ENCODE results near the gene HSPA12B. TPM values are rescaled to one million over a fixed set of nuclear protein-coding genes. Genes with fewer than 3 reads are reported as not detected.
A peak's percentile ranks its signal among the peaks of the same experiment; 100 is the strongest.

HSPA12B gene
- total and polyA plus RNA-seq, 2 donors from 2014 or later = 8.7 to 18.9 TPM

DNA sequence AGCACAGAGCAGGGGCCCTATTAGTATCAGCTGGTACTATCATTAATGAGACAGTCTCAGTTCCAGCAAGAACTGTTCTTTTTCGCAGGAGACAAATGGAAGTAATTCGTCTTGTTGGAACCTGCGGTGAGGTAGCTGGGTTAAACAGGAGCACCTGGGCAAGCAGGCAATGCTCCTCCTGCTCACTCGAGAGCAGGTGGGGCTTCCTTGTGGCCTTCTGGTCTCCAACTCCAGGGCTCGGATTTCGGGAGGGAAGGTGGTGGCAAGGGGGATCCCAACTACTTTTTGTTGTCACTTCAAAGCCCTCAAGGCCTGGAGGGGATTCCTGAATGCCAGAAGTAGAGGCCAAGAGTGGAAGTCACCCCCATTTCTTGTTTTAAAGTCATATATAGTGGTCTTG is 50.1 kb downstream of the HSPA12B start:
- intact Hi-C loops (cut with DNase I) = no loop called here
- H3K27me3 ChIP-seq (ENCODE audit: control insufficient read depth, insufficient read depth, low read length) = no peaks in the 10 kb centered on the region
- H3K36me3 ChIP-seq (ENCODE audit: control insufficient read depth in 2 of 3, insufficient read depth in 3 of 3, low read length in 3 of 3) = no peaks in the 10 kb centered on the region
- FAIRE-seq = no peak
- no peak overlapping the region for H3K9ac ChIP-seq (ENCODE audit: low read length in 3 of 3)
- no peak overlapping the region for H3K4me3 ChIP-seq (ENCODE audit: low read length in 3 of 3)
- DNase-seq = peak in 1 of 5 donors; percentile 39
- no peak overlapping the region for H3K27ac ChIP-seq (ENCODE audit: low read depth in 2 of 2, low read length in 2 of 2)
- TF ChIP-seq, protein P1, sequence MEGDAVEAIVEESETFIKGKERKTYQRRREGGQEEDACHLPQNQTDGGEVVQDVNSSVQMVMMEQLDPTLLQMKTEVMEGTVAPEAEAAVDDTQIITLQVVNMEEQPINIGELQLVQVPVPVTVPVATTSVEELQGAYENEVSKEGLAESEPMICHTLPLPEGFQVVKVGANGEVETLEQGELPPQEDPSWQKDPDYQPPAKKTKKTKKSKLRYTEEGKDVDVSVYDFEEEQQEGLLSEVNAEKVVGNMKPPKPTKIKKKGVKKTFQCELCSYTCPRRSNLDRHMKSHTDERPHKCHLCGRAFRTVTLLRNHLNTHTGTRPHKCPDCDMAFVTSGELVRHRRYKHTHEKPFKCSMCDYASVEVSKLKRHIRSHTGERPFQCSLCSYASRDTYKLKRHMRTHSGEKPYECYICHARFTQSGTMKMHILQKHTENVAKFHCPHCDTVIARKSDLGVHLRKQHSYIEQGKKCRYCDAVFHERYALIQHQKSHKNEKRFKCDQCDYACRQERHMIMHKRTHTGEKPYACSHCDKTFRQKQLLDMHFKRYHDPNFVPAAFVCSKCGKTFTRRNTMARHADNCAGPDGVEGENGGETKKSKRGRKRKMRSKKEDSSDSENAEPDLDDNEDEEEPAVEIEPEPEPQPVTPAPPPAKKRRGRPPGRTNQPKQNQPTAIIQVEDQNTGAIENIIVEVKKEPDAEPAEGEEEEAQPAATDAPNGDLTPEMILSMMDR (IDR thresholded peaks at IDR 0.05; ENCODE audit: borderline replicate concordance, extremely low read depth, insufficient read depth) = no peak
- H3K9me3 ChIP-seq (ENCODE audit: control insufficient read depth in 2 of 3, insufficient read depth in 1 of 3, low read length in 3 of 3) = no peaks in the 10 kb centered on the region
- H3K4me1 ChIP-seq (ENCODE audit: control insufficient read depth in 2 of 3, insufficient read depth in 2 of 3, low read depth in 1 of 3, low read length in 3 of 3) = peaks cover 0 to 32% (median 9%) of the 10 kb centered on the region in 3 donors

DNA sequence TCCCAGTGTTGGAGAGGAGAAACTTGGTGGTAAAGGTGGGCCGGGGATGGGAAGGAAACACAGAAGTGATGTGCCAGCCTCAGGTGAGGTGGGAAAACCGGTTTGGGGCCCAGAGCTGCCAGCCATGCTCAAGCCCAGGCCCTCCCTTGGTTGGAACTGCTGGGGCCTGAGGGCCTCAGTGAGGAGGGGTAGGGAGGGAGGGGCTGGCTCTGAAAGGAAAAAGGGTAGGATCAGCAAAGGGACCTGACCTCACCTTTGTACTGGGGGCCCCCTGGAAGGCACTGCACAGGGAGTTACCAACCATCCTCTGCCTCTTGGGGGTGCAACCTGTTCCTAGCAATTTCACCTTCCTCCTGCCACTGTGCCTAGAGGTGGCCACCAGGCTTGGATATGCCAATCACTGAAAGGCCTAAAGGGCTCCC is 50.6 kb downstream of the HSPA12B start:
- Histone ChIP-seq H3K4me3 (ENCODE audit: low read length in 3 of 3) (no peak overlapping the region), H3K27ac (ENCODE audit: low read depth in 2 of 2, low read length in 2 of 2) (no peak overlapping the region), H3K4me1 (ENCODE audit: control insufficient read depth in 2 of 3, insufficient read depth in 2 of 3, low read depth in 1 of 3, low read length in 3 of 3) (peaks cover 0 to 27% (median 9%) of the 10 kb centered on the region in 3 donors), H3K9ac (ENCODE audit: low read length in 3 of 3) (peak overlapping the region in 1 of 3 donors; percentile 19), H3K27me3 (ENCODE audit: control insufficient read depth, insufficient read depth, low read length) (no peaks in the 10 kb centered on the region), H3K36me3 (ENCODE audit: control insufficient read depth in 2 of 3, insufficient read depth in 3 of 3, low read length in 3 of 3) (no peaks in the 10 kb centered on the region), H3K9me3 (ENCODE audit: control insufficient read depth in 2 of 3, insufficient read depth in 1 of 3, low read length in 3 of 3) (no peaks in the 10 kb centered on the region)
- FAIRE-seq (no peak), DNase-seq (peak in 4 of 5 donors; percentile 50 to 67 (median 62))
- TF ChIP-seq, protein P1 (IDR thresholded peaks at IDR 0.05; ENCODE audit: borderline replicate concordance, extremely low read depth, insufficient read depth) = no peak
- intact Hi-C loops (cut with DNase I) = no loop called here

DNA sequence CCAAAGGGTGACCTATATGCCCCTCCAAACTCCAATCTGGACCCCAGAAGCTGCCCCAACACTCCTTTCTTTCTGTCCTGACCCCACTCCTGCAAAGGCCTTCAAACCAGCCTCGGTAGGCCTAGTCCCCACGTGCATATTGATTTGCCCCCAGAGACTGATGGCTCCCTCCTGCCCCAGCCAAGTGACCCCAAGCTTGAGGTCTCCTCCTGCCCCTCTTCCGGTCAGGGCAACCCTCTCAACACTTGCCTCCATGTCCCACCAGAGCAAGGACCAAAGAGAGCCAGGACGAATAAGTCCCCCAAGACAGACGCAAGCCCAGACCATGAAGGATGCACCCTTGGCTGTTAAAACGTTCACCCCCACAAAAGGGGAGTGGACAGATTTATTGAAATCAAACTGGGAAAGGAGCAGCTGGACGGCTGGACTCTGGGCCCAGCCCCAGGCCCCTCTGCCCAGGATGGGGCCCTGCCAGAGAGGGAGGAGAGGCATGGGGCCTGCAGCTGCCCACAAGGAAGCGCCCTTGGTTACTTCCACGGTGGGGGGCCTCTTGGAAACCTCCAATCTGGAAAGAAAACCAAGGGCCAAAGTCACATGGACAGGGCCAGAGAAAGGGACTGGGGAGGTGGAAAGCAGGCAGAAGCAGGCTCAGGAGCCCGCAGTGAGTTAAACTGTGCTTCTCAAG is 51.2 kb downstream of the HSPA12B start:
- TF ChIP-seq, protein P1 (IDR thresholded peaks at IDR 0.05; ENCODE audit: borderline replicate concordance, extremely low read depth, insufficient read depth) = no peak
- DNase-seq = peak in 1 of 5 donors; percentile 55
- Histone ChIP-seq H3K27ac (ENCODE audit: low read depth in 2 of 2, low read length in 2 of 2) (no peak overlapping the region), H3K4me3 (ENCODE audit: low read length in 3 of 3) (no peak overlapping the region), H3K27me3 (ENCODE audit: control insufficient read depth, insufficient read depth, low read length) (no peaks in the 10 kb centered on the region), H3K9ac (ENCODE audit: low read length in 3 of 3) (peak overlapping the region in 1 of 3 donors; percentile 19), H3K4me1 (ENCODE audit: control insufficient read depth in 2 of 3, insufficient read depth in 2 of 3, low read depth in 1 of 3, low read length in 3 of 3) (peaks cover 0 to 25% (median 13%) of the 10 kb centered on the region in 3 donors), H3K9me3 (ENCODE audit: control insufficient read depth in 2 of 3, insufficient read depth in 1 of 3, low read length in 3 of 3) (no peaks in the 10 kb centered on the region), H3K36me3 (ENCODE audit: control insufficient read depth in 2 of 3, insufficient read depth in 3 of 3, low read length in 3 of 3) (no peaks in the 10 kb centered on the region)
- intact Hi-C loops (cut with DNase I) = no loop called here
- FAIRE-seq = no peak

Measured in kidney (tissue), 14 donors.